Caco-2 (cell line): ENCODE measurements around the gene ELMO3. TPM values are rescaled to one million over a fixed set of nuclear protein-coding genes. Genes with fewer than 3 reads are reported as not detected.

Experiments used
- Bru-seq: library from RNA; stranded (reverse); fragments of 400-500 nt; gene quantifications from one replicate; lab custom pipeline; 2021; lab: Mats Ljungman, UMichigan
- BruChase-seq, 2 experiments: library from RNA; stranded (reverse); fragments of 400-500 nt; gene quantifications; one replicate each; lab custom pipeline; 2021; lab: Mats Ljungman, UMichigan
- BruUV-seq: library from RNA; stranded (reverse); fragments of 400-500 nt; replicated peaks from 2 replicates; lab custom pipeline; 2021; lab: Mats Ljungman, UMichigan
- CTCF ChIA-PET: fragments of 300-600 bp; sonication (Branson Sonifier 250); formaldehyde crosslinking; loops from one replicate; lab custom pipeline; 2022; ENCODE audit warnings: antibody characterized with exemption; lab: Charles Lee
- POLR2A ChIA-PET: fragments of 300-600 bp; sonication (Branson Sonifier 250); formaldehyde crosslinking; loops from one replicate; lab custom pipeline; 2022; ENCODE audit warnings: antibody characterized with exemption; lab: Charles Lee
- DNase-seq, 2 experiments: peaks; one replicate each; pipeline versions ENCODE4 v3.0.0 to v3.0.0-alpha.2; 2020 to 2022
- H3K27me3 ChIP-seq: replicated peaks from 2 replicates; pipeline ENCODE4 v1.6.0; 2011; ENCODE audit warnings: low read length; ENCODE audit not compliant: control insufficient read depth, insufficient read depth
- H3K36me3 ChIP-seq: 2 replicates; pipeline ENCODE4 v1.5.1; 2011; ENCODE audit warnings: low read length; ENCODE audit not compliant: control insufficient read depth, insufficient read depth
- H3K4me1 ChIP-seq: fragments of 250-450 bp; sonication (Bioruptor Pico); 2 replicates; pipeline ENCODE4 v1.5.1; 2020; ENCODE audit warnings: mild to moderate bottlenecking
- H3K4me3 ChIP-seq: 2 replicates; pipeline ENCODE4 v1.5.1; 2011; ENCODE audit warnings: low read depth, mild to moderate bottlenecking, control low read depth, low read length
- H3K9me3 ChIP-seq: fragments of 250-450 bp; sonication (Bioruptor Pico); 2 replicates; pipeline ENCODE4 v1.5.1; 2020; ENCODE audit warnings: mild to moderate bottlenecking, moderate library complexity
- H3K27ac Mint-ChIP-seq: one replicate; pipeline ENCODE4 v1.8.0; 2022; ENCODE audit warnings: mixed read lengths; ENCODE audit not compliant: unreplicated experiment
- H3K27me3 Mint-ChIP-seq: one replicate; pipeline ENCODE4 v1.8.0; 2022; ENCODE audit warnings: mixed read lengths; ENCODE audit not compliant: insufficient read depth, unreplicated experiment
- H3K36me3 Mint-ChIP-seq: one replicate; pipeline ENCODE4 v1.8.0; 2022; ENCODE audit warnings: mild to moderate bottlenecking, mixed read lengths; ENCODE audit not compliant: insufficient read depth, unreplicated experiment
- H3K4me1 Mint-ChIP-seq: one replicate; pipeline ENCODE4 v1.8.0; 2022; ENCODE audit warnings: low read depth, mixed read lengths; ENCODE audit not compliant: unreplicated experiment
- H3K4me3 Mint-ChIP-seq: one replicate; pipeline ENCODE4 v1.8.0; 2022; ENCODE audit warnings: mild to moderate bottlenecking, moderate library complexity, mixed read lengths; ENCODE audit not compliant: unreplicated experiment
- H3K9me3 Mint-ChIP-seq: one replicate; pipeline ENCODE4 v1.8.0; 2022; ENCODE audit warnings: mixed read lengths; ENCODE audit not compliant: unreplicated experiment
- intact Hi-C: fragments of 100-400 bp; cut with micrococcal nuclease; formaldehyde crosslinking; loops from one replicate; pipeline ENCODE4 v1.10.0; 2022; ENCODE audit not compliant: unreplicated experiment
- long read RNA-seq: library from polyadenylated mRNA; stranded (forward); transcript quantifications from one replicate; pipeline ENCODE4 v2.0.0, GENCODE V29; 2022
- total RNA-seq: library from RNA; stranded (reverse); gene quantifications from 2 replicates; pipeline ENCODE4 v1.2.3, GENCODE V29; 2022
- TF ChIP-seq, protein P1 (sequence below), 2 experiments: fragments of 200-600 bp in 1 of 2; IDR thresholded peaks; 1 replicate in 1 of 2; 2 replicates in 1 of 2; pipeline versions ENCODE4 v1.5.1 to v1.8.0; 2011 to 2022; ENCODE audit warnings: antibody characterized with exemption in 1 of 2, control low read depth in 1 of 2, inconsistent platforms in 1 of 2, low read depth in 1 of 2, low read length in 1 of 2, mild to moderate bottlenecking in 1 of 2, moderate library complexity in 1 of 2; ENCODE audit not compliant: insufficient read depth in 1 of 2, severe bottlenecking in 1 of 2, unreplicated experiment in 1 of 2

The ELMO3 gene, protein sequence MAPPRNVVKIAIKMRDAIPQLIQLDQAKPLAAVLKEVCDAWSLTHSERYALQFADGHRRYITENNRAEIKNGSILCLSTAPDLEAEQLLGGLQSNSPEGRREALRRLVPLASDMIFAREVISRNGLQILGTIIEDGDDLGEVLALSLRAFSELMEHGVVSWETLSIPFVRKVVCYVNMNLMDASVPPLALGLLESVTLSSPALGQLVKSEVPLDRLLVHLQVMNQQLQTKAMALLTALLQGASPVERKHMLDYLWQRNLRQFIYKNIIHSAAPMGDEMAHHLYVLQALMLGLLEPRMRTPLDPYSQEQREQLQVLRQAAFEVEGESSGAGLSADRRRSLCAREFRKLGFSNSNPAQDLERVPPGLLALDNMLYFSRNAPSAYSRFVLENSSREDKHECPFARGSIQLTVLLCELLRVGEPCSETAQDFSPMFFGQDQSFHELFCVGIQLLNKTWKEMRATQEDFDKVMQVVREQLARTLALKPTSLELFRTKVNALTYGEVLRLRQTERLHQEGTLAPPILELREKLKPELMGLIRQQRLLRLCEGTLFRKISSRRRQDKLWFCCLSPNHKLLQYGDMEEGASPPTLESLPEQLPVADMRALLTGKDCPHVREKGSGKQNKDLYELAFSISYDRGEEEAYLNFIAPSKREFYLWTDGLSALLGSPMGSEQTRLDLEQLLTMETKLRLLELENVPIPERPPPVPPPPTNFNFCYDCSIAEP
- 27.8 and 28.7 TPM in 2 replicates for total RNA-seq
- percentile 59 among the genes with signal in this experiment for Bru-seq, nascent RNA
- BruChase-seq, experiment 1, labeled RNA remaining after a 2-hour chase: percentile 64 among the genes with signal in this experiment
- percentile 73 among the genes with signal in this experiment for BruChase-seq, experiment 2, labeled RNA remaining after a 6-hour chase
- long read RNA-seq, transcript ELMO3-202 (20 exons, 2,531 nt): major isoform, 20 of 41 reads
- long read RNA-seq, partial matches to known transcripts: 10 of 41 reads
- long read RNA-seq, other reads (novel, unspliced or antisense): 10 of 41 reads

DNA sequence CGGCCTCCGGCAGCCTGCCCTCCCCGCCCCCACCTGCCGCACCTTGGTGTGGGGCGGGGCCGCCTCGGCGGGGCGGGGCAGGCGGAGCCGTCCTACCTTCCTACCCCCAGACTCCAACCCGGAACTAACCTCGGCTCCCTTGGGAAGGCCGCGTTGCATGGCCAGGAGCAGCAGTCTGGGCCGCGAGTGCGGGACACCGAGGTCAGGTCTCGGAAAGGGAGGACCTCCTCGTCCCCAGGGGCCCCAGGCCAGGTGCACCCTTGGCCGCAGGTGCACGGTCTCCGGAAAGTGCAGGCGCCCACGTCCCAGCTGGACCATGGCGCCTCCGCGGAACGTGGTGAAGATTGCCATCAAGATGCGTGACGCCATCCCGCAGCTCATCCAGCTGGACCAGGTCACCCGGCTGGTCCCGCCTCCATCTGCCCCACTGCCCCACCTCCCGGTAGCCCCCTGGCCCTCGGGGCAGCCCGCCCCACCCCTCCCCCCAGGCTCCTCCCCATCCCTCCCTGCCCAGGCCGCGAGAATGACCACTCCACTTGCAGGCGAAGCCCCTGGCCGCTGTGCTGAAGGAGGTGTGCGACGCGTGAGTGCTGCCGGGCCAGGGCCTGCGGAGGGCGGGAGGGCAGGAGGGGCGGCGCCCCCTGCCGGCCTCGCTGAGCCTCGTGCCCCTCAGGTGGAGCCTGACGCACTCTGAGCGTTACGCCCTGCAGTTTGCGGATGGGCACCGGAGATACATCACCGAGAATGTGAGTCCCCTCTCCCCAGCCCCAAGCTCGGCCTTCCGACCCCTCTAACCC lies at the start of gene ELMO3:
ELMO3 (plus strand) TSS at position 121 of the 797 bp plus-strand sequence; CDS start at position 317, 196 bp downstream.
- Mint-ChIP-seq H3K4me3 (peak within 1 kb of the TSS; percentile 84), H3K36me3 (peaks cover 63% of the 10 kb centered on the region), H3K27me3 (no peaks in the 10 kb centered on the region), H3K27ac (peak within 1 kb of the TSS; percentile 50), H3K9me3 (no peaks in the 10 kb centered on the region), H3K4me1 (peaks cover 23% of the 10 kb centered on the region)
- TF ChIP-seq, protein P1, sequence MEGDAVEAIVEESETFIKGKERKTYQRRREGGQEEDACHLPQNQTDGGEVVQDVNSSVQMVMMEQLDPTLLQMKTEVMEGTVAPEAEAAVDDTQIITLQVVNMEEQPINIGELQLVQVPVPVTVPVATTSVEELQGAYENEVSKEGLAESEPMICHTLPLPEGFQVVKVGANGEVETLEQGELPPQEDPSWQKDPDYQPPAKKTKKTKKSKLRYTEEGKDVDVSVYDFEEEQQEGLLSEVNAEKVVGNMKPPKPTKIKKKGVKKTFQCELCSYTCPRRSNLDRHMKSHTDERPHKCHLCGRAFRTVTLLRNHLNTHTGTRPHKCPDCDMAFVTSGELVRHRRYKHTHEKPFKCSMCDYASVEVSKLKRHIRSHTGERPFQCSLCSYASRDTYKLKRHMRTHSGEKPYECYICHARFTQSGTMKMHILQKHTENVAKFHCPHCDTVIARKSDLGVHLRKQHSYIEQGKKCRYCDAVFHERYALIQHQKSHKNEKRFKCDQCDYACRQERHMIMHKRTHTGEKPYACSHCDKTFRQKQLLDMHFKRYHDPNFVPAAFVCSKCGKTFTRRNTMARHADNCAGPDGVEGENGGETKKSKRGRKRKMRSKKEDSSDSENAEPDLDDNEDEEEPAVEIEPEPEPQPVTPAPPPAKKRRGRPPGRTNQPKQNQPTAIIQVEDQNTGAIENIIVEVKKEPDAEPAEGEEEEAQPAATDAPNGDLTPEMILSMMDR (IDR thresholded peaks at IDR 0.05; ENCODE audit: insufficient read depth in 1 of 2, low read depth in 1 of 2, low read length in 1 of 2, severe bottlenecking in 1 of 2, unreplicated experiment in 1 of 2): peak; percentile 74 to 87
- Histone ChIP-seq H3K36me3 (peaks cover 12% of the 10 kb centered on the region), H3K4me1 (peaks cover 27% of the 10 kb centered on the region), H3K27me3 (no peaks in the 10 kb centered on the region), H3K4me3 (peak within 1 kb of the TSS; percentile 95), H3K9me3 (no peaks in the 10 kb centered on the region)
- TSS peak; percentile 63 for BruUV-seq
- peak; percentile 88 for DNase-seq
- CTCF ChIA-PET: interaction anchor here (0.6 to 2.7 kb wide), 10 partner anchors 10 to 289 kb away, joined by 3 to 24 read pairs (median 6); partner anchors contain the start of genes ATP6V0D1, FHOD1, NOL3 and SLC9A5
- intact Hi-C loops: loop anchor here (1.0 to 2.0 kb wide), 2 partner anchors 14 to 28 kb away; partner anchors contain the start of gene TMEM208
- POLR2A ChIA-PET: interaction anchor here (0.8 to 1.4 kb wide), 3 partner anchors 14 to 47 kb away, joined by 3 to 4 read pairs (median 3); partner anchors contain the start of gene TMEM208

DNA sequence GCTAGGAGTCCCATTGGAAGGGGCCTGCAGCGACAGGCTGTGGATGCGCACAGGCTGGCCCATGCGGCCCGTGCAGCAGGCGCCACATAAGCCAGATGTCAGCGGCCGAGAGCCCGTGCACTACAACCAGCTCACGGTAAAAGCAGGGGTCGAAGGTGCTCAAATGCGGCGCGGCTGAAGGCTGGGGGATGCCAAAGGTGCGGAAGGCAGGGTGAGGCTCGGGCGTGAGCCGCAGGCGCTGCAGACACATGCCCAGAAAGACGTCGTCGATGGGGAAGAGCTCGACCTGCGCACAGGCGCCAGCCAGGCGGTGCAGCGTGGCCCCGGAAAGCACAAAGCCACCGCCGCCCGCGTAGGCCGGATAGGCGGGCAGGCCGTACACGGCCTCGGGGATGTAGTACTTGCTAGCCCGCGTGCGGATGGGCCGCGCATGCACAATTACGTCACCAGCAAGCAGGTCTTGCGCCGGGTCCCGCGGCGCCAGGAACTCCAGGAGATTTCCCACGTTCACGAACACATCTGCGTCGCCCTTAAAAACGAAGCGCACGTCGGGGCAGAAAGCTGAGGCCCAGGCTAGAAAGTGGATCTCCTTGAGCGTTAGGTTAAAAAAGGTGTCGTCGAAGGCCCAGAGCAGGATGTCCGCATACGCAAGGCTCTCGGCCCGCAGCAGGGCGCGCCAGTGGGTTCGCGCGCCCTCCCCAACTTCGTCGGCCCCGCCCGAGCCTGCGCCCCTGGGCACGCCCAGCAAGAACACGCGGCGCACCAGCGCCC lies 49.5 kb upstream of the ELMO3 start:
- ChIA-PET POLR2A (no interaction called here), CTCF (interaction anchor here (0.8 kb wide), 1 partner anchor 35 kb away, joined by 3 read pairs; no protein-coding TSS in a partner anchor)
- Mint-ChIP-seq H3K36me3 (peaks cover 49% of the 10 kb centered on the region), H3K9me3 (no peaks in the 10 kb centered on the region), H3K27me3 (no peaks in the 10 kb centered on the region), H3K4me1 (no peaks in the 10 kb centered on the region), H3K27ac (no peak overlapping the region), H3K4me3 (peak overlapping the region; percentile 47)
- Histone ChIP-seq H3K4me1 (no peaks in the 10 kb centered on the region; the same call in none of the 2 replicates), H3K4me3 (no peak overlapping the region), H3K27me3 (no peaks in the 10 kb centered on the region), H3K9me3 (no peaks in the 10 kb centered on the region), H3K36me3 (peaks cover 4% of the 10 kb centered on the region; the same call in 1 of the 2 replicates)
- DNase-seq: no peak
- TF ChIP-seq, protein P1 (IDR thresholded peaks at IDR 0.05; ENCODE audit: insufficient read depth in 1 of 2, low read depth in 1 of 2, low read length in 1 of 2, severe bottlenecking in 1 of 2, unreplicated experiment in 1 of 2): no peak
- intact Hi-C loops: loop anchor here (2.0 kb wide), 2 partner anchors 41 to 195 kb away; partner anchors contain the start of gene PHAF1
- BruUV-seq: no TSS peak
